H1 (cell line): ENCODE data around the gene SPSB2.

Experiments used
- EP300 ChIP-seq, 2 experiments: IDR thresholded peaks; 1 replicate in 1 of 2; 2 replicates in 1 of 2; pipeline ENCODE4 v1.6.1; 2011 to 2012; ENCODE audit warnings: low read depth in 2 of 2, low read length in 2 of 2, mild to moderate bottlenecking in 2 of 2, borderline replicate concordance in 1 of 2, inconsistent platforms in 1 of 2, moderate library complexity in 1 of 2
- POLR2A ChIP-seq, 2 experiments: IDR thresholded peaks; 1 replicate in 1 of 2; 2 replicates in 1 of 2; pipeline ENCODE4 v1.6.1; 2011; ENCODE audit warnings: low read depth in 2 of 2, low read length in 2 of 2, mild to moderate bottlenecking in 2 of 2; ENCODE audit errors: control extremely low read depth in 1 of 2
- POLR2AphosphoS5 ChIP-seq: IDR thresholded peaks from 2 replicates; pipeline ENCODE4 v1.6.1; 2011; ENCODE audit warnings: low read depth, low read length

DNA sequence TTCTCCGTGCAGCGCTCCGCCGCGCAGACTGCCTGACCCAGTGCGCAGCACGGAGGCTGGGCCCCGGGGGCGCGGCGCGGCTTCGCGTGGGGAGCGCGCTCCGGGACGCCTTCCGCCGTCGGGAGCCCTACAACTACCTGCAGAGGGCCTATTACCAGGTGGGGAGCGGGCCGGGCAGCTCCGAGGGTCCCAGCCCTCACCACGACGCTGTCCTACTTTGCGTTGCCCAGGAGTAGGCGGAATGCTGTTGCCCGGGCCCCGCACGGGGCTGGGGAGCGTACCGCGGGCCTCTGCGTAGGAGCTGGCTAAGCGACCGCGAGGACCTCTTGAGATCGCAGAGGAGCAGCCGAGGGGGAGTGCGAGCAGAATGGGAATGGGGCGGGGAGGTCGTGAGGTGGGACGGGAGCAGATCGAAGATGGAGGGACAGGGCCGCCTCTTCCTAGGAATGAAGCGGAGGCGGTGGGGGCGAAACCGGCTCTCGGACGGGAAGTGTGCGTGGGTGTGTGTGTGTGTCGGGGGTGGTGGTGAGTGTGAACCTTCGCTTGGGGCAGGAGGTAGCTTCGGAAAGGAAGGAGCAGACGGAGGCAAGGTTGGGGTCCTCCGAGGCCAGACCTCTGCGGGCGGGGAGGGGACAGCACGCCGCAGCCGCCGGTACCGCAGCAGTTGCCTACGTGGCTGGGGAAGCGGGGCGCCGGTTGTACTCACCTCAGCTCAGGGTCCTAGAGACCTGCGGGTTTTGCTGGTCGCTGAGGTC is 44.1 kb downstream of the SPSB2 start:
- TF ChIP-seq POLR2AphosphoS5 (peak; percentile 66), EP300 (IDR thresholded peaks at IDR 0.05; ENCODE audit: borderline replicate concordance in 1 of 2, low read depth in 2 of 2, low read length in 2 of 2) (no peak), POLR2A (IDR thresholded peaks at IDR 0.05; ENCODE audit: control extremely low read depth in 1 of 2, low read depth in 2 of 2, low read length in 2 of 2) (peak in 1 of 2 experiments; percentile 78; a peak in 2 of 3 replicates)
